HG02763 (cell line): ENCODE data around the gene SPEN.

Source experiments
- ATAC-seq: cut with Tn5 transposase; IDR thresholded peaks from one replicate; pipeline ENCODE4 v1.9.1; 2021; ENCODE audit warnings: mild to moderate bottlenecking, moderate library complexity; ENCODE audit not compliant: unreplicated experiment

The SPEN gene

DNA sequence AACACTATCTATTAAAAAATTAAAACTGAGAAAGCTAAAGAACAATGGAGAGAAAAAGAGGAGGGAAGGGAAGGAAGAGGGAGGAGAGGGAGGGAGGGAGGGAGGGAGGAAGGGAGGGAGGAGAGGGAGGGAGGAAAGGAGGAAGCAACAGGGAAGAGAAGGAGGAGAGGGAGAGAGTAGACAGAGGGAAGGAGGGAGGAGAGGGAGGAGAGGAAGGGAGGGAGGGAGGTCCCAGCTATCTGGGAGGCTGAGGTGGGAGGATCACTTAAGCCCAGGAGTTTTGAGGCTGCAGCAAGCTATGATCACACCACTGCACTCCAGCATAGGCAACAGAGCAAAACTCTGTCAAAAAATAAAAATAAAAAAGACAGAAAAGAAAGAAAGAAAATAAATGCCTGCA is 111.9 kb downstream of the SPEN start:
- ATAC-seq, result no peak

DNA sequence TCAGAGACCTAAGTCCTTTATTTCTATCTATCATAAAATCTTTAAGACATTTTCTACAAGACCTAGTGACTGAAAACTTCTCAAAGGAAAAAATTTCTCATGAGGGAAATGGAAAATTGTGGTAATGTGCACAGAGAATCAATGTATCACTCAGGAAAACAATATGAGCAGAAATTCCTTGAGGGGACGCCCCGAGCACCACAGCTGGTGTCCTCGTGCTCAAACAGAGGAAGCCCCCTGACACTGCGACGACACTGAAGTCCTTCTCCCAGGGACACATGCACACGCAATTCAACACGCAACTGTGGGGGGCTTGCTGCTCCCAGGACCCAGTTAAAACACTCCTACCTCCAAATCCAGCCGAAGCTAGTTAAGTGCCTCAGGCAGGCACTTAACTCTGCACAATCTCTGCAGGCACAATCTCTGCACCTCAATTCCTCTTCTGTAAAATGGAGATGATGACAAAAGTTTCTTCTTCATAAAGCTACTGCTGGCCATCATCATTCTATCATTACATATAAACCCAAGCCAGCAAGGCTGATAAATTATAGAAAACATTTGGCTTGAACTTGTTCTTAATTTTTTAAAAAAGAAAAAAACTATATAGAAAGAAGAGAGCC is 112.4 kb downstream of the SPEN start:
- no peak for ATAC-seq

DNA sequence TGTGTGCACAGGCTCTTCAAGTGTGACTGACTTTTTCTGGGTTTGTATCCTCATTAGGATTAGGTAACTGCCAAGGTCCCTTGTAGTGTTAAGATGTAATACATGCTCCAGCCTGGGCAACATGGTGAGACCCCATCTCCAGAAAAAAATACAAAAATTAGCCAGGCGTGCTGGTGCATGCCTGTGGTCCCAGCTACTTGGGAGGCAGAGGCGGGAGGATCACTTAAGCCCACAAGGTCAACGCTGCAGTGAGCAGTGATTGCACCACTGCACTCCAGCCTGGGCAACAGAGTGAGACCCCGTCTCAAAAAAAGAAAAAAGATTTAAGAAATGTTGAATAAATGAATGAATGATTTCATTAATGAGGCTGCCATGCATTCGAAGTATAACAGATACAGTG is 113.3 kb downstream of the SPEN start:
- ATAC-seq, result no peak

DNA sequence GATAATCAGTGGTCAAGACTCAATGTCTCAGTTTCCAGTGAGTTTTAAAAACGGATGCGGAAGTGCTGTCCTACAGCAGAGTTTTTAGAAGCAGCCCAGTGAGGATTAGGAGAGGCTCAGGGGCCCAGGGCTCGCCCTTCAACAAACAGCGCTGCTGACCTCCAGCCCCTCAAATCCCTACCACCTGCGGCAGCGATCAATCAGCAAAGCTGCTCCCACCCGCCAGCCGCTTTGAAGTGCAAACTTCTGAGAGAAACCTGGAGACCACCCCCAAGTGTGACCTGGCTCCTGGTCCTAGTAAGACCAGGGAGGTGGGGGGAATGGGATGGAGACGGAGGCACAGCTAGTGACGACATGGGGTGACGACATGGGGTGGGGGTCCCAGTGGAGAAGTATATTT is 114.0 kb downstream of the SPEN start:
- no peak for ATAC-seq

DNA sequence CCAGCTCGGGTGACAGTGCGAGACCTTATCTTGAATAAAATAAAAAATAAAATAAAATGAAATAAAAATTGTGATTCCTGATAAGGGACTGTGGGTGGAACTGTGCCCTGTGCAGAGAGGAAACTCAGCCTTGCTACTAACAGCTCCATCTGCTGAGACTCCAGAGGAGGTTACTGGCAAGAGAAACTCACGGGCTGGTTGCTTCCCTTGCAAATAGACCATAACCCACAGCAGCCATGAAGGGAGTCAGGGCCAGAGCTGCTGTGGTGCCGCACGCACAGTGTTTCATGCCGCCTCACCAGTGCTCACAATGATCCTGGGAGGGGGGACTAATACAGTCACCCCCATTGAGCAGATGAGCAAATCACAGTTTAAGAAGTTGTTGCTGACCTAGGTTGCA is 114.7 kb downstream of the SPEN start:
- ATAC-seq, result no peak

DNA sequence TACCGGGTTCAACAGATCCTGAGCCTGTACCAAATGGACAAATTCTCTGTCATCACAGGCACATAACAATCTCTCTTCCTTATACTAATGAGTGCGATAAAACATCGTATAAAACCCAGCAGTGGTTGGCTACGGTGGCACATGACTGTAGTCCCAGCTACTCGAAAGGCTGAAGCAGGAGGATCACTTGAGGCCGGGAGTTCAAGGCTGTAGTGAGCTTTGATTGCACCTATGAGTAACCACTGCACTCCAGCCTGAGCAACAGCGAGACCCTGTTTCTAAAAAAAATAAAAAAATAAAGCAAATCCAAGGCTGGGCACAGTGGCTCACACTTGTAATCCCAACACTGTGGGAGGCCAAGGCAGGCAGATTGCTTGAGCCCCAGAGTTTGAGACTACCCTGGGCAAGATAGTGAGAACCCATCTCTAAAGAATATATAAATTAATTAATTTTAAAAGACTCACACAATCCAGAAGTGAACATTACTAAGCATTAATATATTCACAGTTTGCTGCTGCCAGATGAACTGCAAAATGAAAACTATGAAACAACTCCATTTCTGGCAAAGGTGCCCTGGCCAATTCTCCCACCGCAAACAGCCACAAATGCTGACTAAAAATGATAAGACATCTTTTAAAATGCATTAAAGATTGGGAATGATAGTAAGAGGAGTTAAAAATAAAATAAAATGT is 115.3 kb downstream of the SPEN start:
- ATAC-seq, result no peak

DNA sequence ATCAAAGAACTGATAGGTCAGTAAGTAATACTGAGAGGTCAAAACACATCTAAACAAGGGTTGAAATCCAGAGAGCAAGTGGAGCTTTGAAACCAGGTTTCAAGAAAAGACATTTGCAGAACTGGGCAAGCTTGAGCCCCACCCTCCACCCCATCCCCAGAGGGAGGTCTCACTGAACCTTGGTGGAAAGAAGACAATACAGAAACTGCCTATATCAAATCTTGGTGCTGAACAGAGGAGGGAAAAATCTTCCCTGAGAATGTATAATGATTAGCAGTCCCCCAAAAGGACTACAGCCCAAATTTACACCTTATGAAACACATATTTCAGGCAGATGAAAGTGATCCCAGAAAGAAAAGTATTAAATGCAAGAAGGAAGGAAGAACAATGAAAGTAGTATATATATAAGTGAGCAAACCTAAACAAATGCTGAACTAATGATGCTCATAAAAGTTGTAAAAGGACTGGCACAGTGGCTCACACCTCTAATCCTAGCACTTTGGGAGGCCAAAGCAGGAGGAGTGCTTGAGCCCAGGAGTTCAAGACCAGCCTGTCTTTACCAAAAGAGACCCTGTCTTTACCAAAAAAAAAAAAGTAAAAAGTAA is 116.0 kb downstream of the SPEN start:
- no peak for ATAC-seq

DNA sequence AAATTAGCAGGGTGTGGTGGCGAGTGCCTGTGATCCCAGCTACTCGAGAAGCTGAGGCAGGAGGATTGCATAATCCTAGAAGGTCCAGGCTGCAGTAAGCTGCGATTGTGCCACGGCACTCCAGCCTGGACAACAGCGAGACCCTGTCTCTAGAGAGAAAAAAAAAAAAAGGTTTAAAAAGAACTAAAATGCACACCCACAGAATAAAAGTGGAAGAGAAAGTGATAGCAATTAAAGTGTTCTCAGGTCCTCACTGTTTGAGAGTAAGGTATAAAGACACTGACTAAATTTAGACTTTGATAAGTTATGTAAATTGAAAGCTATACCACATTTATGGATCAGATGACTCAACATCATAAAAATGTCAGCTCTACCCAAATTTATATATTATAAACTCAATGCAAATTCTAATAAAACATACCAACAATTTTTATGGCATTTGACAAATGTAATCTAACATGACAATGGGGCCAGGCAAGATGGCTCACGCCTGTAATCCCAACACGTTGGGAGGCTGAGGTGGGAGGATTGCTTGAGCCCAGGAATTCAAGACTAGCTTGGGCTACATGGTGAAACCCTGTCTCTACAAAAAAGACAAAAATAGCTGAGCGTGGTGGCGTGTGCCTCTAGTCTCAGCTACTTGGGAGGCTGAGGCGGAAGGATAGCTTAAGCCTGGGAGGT is 116.6 kb downstream of the SPEN start:
- ATAC-seq, result no peak

DNA sequence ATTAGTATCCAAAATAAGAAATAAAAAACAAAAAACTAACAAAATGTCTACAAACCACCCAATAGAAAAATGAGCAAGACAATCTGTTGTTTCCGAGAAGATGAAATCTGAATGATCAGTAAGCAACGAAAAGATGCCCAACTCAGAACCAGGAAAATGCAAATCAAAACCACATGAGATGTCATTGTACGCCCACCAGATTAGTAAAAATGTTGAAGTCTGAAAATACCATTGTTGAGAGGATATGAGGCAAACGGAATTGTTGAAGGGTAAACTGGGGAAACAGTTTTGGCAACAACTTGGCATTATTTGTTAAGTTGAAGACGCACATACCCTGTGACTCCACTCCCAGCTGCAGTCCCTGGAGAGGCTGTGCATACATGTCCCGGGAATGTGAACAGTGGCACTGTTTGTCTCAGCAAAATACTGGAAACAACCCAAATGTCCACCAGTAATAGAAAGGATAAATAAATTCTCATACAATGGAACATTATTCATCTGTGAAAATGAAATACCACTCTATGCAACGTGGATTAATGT is 117.8 kb downstream of the SPEN start:
- ATAC-seq, result no peak

DNA sequence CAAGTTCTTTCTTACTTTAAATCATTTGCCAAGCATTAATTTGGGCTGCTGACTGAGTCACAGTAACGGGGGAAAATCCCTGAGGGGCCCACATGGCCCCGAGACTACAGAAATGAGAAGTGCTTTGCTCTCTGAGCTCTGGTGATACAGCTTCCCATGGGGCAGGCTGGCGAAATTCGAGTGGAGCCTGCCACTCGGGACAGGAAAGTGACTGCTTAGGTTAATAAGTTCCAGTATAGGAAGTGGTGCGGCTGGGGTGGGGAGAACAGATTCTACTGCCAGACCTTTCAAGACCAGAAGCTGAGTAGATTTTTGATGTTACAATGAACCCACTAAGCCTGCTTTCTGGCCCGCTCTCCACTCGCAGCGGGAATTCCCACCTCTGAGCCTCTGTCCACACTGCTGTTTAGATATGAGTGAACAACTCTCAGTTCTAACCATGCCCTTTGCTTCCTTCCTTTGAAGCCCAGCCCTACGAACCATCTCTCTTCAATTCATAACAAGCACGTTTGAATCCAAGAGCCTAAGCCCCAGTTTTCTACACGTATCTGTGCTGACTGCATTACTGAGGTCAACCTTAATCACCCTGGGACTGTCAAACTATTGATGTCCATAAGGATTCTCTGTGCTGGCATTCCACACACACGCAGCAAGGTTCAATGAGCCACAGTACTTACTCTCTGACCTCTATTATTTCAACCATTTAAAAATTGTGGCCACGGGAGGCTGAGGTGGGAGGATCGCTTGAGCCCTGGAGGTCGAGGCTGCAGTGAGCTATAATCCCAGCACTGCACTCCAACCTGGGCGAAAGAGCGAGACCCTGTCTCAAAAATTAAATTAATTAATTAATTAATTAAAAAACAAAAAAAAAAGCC is 118.8 kb downstream of the SPEN start:
- peak; percentile 68 for ATAC-seq

DNA sequence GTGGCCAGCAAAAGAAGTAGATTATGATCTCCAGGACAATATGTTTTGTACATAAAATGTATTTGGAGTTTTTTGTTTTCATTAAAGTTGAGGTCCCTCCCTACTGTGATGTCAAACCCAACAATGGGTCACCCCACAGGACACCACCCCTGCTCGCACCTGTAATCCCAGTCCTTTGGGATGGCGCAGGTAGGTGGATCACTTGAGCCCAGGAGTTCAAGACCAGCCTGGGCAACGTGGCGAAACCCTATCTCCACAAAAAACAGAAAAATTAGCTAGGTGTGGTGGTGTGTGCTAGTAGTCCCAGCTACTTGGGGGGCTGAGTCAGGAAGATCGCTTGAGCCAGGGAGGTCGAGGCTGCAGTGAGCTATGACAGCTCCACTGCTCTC is 119.4 kb downstream of the SPEN start:
- ATAC-seq, result no peak

DNA sequence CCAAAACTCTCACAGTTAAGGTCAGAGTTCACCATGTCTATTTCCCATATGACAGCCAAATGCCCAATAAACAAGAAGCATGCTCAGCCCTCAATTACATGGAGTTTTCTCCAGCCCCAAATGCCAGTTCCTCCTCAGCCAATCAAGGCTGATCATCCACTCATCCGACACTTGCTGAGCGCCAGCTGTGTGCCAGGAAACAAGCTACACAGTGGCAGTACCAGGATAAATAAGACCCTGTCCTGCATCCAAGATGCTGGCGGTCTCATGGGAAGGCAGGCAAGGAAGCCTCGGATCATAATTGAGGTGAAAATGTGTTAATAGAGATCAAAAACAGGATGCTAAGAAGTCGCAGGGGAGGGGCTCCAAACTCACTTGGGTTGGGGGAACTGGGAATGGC is 120.7 kb downstream of the SPEN start:
- ATAC-seq, result no peak

DNA sequence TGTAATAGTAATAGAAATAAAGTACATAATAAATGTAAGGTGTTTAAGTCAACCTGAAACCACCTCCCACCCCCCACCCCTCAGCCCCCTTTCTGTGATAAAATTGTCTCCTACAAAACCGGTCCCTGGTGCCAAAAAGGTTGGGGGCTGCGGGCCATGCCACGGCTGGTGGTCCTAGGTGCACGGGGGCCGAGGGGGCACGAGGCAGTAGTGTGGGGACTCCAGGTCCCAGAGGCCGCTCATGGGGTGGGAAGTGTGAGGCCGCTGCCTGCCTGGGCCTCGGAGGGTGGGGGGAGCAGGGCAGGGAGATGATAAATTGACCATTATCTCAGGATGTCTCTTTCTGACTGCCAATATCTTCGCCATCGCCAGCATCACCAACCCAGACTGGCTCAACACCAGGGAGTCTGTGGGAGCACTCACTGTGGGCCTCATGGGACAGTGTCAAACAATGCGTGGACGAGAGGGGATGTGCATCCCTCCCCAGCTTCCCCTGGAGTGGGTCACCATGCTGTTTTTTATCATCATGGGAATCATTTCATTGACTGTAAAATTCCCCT is 121.9 kb downstream of the SPEN start:
- ATAC-seq, result no peak

DNA sequence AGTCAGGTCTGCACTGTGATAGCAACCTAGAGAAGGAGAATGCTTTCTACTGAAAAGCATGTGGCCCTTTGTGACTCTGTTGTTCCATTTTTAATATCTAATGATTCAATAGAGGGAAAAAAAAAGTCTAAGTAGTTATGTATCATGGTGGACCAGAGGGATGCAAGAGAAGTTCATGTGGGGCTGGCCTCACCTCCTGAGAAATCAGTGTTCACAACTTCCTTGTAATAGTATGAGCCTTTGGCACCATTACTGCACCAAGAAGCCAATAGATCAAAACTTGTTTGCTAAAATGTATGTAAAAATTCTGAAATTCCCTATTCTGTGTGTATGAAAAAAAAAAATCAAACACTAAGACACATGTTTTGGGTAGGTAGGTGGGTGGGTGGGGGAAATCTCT is 123.4 kb downstream of the SPEN start:
- no peak for ATAC-seq

DNA sequence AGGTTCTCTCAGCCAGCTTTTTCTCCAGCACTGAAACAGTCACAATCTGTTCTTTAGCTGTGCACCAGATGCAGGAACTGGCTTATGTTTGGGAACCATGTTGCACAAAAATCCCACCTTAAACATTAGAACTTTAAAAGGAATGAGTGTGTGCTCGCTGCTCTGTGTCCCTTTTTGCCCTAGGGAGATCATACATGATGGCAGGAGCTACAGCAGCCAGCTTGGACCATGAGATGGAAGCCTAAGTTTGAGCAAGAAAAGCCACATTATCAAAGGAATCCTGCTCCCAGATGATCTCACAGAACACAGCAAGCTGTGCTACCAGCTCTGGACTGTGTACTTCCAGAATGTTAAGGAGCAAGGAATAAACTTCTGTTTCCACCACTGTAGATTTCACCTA is 124.9 kb downstream of the SPEN start:
- ATAC-seq, result no peak

DNA sequence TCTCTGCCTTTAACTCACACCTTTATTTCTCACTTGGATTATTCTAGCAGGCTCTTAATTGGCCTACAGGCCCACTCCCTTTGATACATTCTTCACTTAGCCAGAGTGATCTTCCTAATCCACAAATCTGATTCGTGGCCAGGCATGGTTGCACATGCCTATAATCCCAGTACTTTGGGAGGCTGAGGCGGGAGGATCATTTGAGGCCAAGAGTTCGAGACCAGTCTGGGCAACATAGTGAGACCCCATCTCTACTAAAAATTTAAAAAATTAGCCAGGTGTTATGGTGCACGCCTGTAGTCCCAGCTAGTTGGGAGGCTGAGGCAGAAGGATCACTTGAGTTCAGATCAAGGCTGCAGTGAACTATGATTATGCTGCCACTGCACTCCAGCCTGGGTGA is 126.3 kb downstream of the SPEN start:
- ATAC-seq, result no peak

DNA sequence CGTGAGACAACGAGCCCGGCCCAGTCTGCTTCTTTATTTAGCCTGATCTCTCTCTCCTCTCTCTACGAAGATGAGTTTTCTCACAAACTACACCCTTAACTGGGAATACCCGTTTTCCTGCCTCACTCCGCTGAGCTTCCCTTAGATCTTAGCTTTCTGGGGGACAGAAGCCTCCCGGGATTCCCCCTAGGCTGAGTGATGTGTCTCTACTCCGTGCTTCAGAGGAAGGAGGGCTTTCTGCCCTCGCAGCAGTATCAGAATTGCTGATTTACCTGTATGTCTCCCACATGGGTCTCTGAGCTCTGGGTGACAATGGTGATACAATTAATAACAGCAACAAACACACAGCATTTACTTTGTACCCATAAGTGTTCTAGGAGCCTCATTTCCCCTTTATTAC is 127.3 kb downstream of the SPEN start:
- ATAC-seq, result no peak

DNA sequence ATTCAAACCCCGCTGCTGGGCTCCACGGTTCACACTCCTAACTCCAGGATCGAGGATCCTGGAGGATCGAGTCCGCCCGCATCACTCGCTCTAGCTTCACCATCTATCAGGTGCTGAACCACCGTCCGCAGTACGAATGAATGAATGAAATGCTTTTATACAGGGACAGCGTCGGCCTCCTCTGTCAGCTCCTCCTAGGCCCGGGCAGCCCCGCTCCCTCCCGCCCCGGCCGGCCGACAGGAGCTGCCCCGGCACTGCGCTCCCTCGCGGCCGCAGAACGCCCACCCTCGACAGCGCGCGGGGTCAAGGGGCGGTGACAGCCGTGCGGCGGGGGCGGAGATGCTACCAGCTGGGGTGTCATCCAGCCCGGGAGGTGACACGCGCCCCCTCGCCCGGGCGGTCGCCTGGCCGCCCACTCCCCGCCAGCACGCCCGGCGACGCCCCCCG is 127.9 kb downstream of the SPEN start:
- peak; percentile 65 for ATAC-seq

DNA sequence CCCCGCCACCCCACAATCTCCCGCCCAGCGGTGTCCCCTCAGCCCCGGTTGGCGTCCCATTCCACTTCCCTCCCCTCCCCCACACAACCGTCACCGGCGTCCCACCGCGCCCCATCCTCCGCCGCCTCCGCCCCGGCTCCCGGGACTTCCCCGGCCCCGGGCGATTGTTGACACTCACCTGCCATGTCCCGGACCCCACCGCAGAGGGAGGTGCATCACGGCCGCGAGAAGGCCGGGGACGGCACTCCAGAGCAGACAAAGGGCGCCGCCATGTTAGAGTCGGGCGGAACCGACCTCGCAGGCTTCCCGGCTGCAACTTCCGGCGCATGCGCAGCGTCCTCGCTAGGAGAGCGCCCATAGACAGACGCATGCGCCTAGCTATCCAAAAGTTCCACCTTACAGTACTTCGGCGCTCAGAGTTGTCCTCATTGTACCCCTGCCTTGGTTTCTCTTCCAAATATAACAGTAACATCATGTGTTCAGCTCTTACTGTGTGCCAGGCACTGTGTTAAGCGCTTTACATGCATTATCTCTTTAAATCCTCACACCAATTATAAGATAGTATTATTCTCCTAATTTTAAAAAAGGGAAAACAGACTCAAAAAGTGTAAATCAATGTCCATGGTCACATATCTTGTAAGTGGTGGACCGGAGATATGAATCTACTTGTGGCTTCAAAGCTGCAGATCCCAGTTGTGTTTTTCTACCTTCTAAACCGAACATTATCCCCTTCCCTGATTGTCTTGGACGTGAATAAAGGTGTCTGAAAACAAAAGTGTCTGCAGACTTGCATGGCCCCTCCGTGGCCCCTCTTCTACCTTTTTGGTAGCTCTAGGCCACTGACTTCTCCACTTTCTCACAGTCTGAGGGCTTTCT is 128.5 kb downstream of the SPEN start, which contains the start of gene ZBTB17:
TSS of gene ZBTB17 (minus strand) at position 297 of the 876 bp plus-strand sequence. CDS start 27,606 bp downstream, outside the sequence.
- peak; percentile 84 for ATAC-seq
